ENCODE data around the gene RIMKLA.
A peak's percentile ranks its signal among the peaks of the same experiment; 100 is the strongest.

The RIMKLA gene

GRCh38 chr1:42431514-42431913, 50.9 kb downstream of the RIMKLA start:
- DNase-seq: no peak

DNA sequence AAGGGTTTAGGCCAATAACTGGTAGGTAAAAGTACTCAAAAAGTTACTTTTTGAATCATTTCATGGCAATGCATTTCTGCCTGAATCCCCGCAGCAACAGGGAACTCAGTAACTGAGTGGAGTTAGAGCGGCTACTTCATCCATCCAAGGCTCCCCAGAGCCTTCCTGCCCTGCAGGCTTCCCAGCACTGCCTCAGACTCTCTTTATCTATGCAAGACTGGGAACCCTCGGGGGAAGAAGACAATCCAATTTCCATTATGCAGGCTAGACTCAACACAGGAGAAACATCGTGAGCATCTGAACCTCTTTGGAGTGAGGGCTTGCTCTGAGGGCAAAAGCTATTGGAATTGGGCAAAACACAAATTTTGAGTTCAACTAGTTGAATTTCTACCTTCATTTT, 52.1 kb downstream of the RIMKLA start:
- DNase-seq: no peak

DNA sequence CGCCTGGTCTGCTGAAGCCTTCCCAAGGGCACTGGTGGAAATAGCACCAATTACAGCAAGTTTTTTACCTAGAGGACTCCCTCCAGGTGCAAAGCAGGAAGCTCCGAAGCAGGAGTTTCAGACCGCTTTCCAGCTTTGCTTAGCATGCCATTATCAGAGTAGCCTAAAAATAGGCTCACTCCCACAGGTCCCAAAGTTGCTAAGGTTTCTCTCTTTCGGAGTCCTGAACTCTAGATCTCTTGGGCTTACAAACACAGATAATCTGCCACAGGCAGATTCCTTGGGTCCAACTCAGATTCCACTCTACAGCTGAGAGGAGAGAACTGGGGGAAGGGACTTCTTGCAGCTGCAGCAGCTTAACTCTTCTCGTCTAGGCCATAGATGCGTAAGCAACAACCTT, 52.8 kb downstream of the RIMKLA start:
- no peak for DNase-seq

DNA sequence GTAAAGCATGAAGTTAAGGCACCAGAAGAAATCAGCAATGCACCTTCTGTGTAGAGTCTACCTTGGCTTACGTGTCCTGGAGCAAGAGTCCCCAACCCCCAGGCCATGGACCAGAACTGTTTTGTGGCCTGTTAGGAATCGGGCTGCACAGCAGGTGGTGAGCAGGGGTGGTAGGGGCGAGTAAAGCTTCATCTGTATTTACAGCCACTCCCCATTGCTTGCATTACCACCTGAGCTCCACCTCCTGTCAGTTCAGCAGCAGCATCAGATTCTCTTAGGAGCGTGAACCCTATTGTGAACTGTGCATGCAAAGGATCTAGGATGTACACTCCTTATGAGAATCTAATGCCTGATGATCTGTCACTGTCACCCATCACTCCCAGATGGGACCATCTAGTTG, 53.7 kb downstream of the RIMKLA start:
- no peak for DNase-seq

DNA sequence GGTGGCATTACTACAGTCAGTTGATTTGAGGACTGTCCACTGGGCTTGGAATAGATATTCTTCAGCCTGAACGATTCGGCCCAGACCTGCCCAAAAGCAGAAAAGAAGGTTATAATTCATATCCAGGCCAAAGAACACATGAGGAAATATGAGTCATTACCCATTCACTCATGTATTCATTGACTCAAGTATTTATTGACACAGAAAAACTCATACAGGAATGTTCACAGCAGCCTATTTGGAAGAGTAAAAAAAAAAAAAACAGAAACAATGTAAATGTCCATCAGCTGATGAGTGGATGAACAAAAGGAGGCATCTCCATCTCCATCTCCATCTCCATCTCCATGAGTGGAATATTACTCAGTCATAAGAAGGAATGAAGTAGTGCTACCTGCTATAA, 59.3 kb downstream of the RIMKLA start:
- DNase-seq: no peak

DNA sequence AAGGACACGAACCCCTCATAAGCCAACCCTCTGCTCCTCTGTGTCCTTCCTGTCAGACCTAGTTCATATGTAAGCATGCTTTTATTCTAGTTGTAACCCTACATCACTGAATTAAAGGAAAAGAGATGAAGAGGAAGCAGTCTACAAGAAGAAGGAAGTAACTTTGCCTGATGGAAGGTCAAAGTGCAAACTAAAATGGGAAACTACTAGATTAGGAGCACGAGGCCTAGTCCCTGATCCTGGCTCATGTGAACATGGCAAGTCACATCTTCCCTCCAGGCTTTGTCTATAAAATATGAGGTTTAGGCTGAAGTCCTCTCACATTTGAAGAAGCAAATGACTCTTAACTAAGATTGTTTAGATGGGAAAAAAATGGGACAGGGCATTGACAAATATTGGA, 62.1 kb downstream of the RIMKLA start:
- no peak for DNase-seq

DNA sequence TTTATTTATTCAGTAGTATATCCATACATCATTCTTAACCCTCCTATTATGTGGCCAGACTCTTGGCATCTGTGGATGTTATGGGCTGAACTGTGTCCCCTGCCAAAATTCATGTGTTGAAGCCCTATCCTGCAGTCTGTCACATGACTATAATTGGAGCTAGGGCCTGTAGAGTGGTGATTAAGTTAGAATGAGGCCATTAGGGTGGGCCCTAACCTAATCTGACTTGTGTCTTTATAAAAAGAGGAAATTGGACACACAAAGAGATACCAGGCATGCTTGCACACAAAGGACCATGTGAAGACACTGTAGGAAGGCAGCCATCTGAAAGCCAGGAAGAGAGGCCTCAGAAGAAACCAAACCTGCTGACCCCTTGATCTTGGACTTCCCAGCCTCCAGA, 68.7 kb downstream of the RIMKLA start:
- no peak for DNase-seq

GRCh38 chr1:42450061-42450460, 69.5 kb downstream of the RIMKLA start:
- no peak for DNase-seq

- no peak for DNase-seq
Observed at GRCh38 chr1:42453386-42453785, 72.8 kb downstream of the RIMKLA start.

DNA sequence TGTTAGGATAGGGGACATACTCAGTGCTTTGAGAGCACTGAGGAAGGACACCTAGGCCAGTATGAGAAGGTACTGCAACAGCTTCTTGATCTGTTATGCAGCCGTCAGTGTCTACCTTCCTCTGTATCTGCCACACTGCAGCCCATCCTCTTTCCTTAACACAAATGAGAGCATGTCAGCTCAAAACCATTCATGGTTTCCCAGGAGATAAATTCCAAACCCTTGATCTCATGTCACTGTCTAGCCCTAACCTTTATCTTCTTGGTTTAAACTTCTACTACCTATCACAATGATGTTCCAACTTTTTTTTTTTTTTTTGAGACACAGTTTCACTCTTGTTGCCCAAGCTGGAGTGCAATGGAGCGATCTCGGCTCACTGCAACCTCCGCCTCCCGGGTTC, 73.8 kb downstream of the RIMKLA start:
- DNase-seq: no peak

DNA sequence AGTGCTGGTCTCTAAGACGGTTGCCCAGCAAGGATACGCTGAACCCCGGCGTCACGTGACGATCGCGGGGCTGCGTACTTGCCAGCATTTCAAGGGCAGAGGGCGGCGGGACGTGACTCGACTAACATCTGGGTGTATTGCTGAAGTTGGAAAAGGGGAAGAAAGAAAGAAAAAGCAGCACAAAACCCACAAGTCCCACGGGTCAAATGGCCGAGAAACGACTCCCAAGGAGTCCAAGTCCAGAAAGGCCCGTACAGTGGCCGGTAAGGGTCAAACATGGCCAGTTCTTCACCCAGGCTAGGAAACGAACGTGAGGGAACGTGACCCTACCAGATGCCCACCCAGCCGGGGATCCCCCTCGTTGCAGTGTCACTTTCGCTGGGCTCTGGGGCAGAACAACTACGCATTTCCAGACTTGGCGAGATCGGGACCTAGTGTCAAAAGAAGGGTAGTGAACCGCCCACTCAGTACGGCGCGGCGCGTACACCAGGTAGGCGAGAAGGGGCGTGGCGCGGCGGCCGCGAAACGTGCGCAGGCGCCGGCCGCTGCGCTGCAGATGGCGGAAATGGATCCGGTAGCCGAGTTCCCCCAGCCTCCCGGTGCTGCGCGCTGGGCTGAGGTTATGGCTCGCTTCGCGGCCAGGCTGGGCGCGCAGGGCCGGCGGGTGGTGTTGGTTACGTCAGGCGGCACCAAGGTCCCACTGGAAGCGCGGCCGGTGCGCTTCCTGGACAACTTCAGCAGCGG, 75.6 kb downstream of the RIMKLA start, which contains the start of the genes PPCS and ZMYND12:
PPCS (plus strand) TSS at position 534 of the 744 bp plus-strand sequence; CDS start at position 557, 23 bp downstream.
ZMYND12 (minus strand) TSS at position 13 of the 744 bp plus-strand sequence. CDS start 25 bp downstream, outside the sequence.
- DNase-seq: peak; percentile 87

DNA sequence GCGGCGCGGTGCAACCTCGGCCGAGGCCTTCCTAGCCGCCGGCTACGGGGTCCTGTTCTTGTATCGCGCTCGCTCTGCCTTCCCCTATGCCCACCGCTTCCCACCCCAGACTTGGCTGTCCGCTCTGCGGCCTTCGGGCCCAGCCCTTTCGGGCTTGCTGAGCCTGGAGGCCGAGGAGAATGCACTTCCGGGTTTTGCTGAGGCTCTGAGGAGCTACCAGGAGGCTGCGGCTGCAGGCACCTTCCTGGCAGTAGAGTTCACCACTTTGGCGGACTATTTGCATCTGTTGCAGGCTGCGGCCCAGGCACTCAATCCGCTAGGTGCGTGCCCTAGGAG, 76.1 kb downstream of the RIMKLA start:
- DNase-seq: peak; percentile 62

DNA sequence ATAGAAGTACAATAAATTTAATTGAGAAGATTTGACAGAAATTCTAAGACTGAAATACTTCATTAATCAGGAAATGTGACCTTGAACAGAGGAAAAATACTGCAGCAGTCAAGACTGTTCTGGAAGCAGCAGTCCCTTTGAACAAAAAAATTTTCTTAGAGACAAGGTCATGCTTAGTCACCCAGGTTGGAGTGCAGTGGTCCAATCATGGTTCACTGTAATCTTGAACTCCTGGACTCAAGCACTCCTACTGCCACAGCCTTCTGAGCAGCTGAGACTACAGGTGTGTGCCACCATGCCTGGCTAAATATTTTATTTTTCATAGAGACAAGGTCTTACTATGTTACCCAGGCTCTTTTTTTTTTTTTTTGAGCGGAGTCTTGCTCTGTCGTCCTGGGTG, 80.6 kb downstream of the RIMKLA start:
- no peak for DNase-seq

DNA sequence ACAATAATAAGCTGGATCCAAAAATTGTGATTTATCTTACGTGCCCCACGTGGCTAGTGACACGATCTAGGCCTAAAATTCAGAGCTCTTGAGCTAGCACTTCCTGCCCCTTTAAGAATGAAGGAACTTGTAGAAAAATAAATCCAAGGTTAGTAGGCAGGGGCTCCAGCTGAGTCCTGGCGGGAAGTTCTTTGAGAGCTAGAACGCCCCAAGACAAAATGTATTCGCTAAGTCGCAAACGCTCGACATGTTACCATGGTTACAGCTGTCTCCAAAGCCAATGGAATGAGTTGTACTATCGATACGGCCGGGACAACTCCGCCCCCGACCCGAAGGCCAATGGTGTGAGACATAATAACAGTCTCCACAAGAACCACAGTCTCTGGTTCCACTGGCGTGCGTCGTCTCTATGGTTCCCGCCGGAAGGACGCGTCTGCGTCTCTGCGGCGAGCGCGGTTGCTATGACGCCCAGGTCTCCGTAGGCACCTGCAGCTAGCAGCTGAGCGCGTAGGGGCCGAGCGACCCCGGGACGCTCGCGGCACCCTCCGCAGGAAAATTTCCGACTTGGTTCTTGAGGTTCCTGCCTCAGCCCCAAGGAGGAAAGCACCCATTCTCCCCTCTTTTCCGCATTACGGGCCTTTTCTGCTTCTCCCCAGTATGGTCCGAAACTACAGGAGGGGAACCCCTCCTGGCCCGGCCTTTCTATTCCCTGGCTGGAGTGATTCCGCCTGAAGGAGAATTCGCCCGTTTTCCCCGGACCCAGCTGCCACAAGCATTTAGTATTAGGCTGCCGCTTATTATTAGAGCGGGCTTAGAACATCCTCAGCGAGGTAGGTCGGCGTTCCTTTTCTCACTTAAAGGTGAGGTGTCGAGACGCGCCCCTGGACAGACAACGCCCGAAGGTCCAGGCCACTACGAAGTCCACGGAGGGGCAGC, 82.5 kb downstream of the RIMKLA start, which contains the start of gene CCDC30:
CCDC30 (plus strand) TSS at position 459 of the 936 bp plus-strand sequence. CDS start 17,266 bp downstream, outside the sequence.
- peak; percentile 99 for DNase-seq

- DNase-seq: no peak
Observed at GRCh38 chr1:42463921-42464320, 83.3 kb downstream of the RIMKLA start.

- no peak for DNase-seq
Observed at GRCh38 chr1:42466030-42466429, 85.4 kb downstream of the RIMKLA start.

GRCh38 chr1:42469727-42470126, 89.1 kb downstream of the RIMKLA start:
- DNase-seq: no peak
